ENCODE data around the gene MAK. TPM values are rescaled to one million over a fixed set of nuclear protein-coding genes. Genes with fewer than 3 reads are reported as not detected.

MAK gene
- total and polyA plus RNA-seq, 2 of the 13 experiments (the other 11 are each of a cell fraction or from before 2014, with no cell fraction given): 0.04 TPM; not detected in 1

GRCh38 chr6:10719296-10719963 lies 118.9 kb downstream of the MAK start:
- POLR2A ChIA-PET: interaction anchor here (0.7 to 6.6 kb wide), 10 partner anchors 9 to 241 kb away, joined by 3 to 332 read pairs (median 23); partner anchors contain the start of genes C6orf52, PAK1IP1 and TMEM14B
- H3K9me3 ChIP-seq (ENCODE audit: low read length): peaks cover 15% of the 10 kb centered on the region
- no peaks in the 10 kb centered on the region for H3K36me3 ChIP-seq (replicated peaks in 1 of 2; ENCODE audit: control insufficient read depth in 1 of 2, insufficient read depth in 2 of 2, low read length in 2 of 2)
- DNase-seq (ENCODE audit: low spot score) (peak; percentile 72), FAIRE-seq (no peak), ATAC-seq (no peak)
- in situ Hi-C loops (cut with HindIII; ENCODE audit: extremely low pct_ligation_motif_present, low pct_unique_long_range_greater_than_20kb): no loop called here
- WGBS (ENCODE audit: low lambda C conversion rate): 87% methylated on average over 8 of the region's 8 CpGs
- H2AFZ ChIP-seq (ENCODE audit: low read length): no peak overlapping the region
- no peaks in the 10 kb centered on the region for H4K20me1 ChIP-seq (ENCODE audit: insufficient read depth, low read length)
- peak overlapping the region; percentile 56 to 76 (median 70) for H3K4me3 ChIP-seq (replicated peaks in 1 of 3; ENCODE audit: insufficient read depth in 1 of 3, low read depth in 2 of 3, low read length in 3 of 3)
- H3K4me2 ChIP-seq (ENCODE audit: low read depth, low read length): peak overlapping the region; percentile 75
- CTCF ChIA-PET (ENCODE audit: low intra/inter-chr PET ratio, low total read pairs): no interaction called here
- H3K79me2 ChIP-seq (ENCODE audit: insufficient read depth, low read length): peaks cover 13% of the 10 kb centered on the region
- peak overlapping the region; percentile 83 for H3K9ac ChIP-seq (ENCODE audit: insufficient read depth, low read depth, low read length)
- no peaks in the 10 kb centered on the region for H3K27me3 ChIP-seq (ENCODE audit: control insufficient read depth in 1 of 2, insufficient read depth in 2 of 2, low read length in 2 of 2)
- H3K27ac ChIP-seq (ENCODE audit: extremely low read length, insufficient read depth, low read length): peak overlapping the region; percentile 95
- peaks cover 22% of the 10 kb centered on the region for H3K4me1 ChIP-seq (ENCODE audit: insufficient read depth, low read length)
- intact Hi-C loops (cut with micrococcal nuclease; ENCODE audit: unreplicated experiment): no loop called here
- TSS peak; percentile 65 for BruUV-seq (replicated peaks)
- 0 out of 2 replicates have a peak, but pooled peaks have one; percentile 4 for TF ChIP-seq ZSCAN21 (CRISPR knock-in tag; IDR thresholded peaks at IDR 0.05; ENCODE audit: borderline replicate concordance)
- TF ChIP-seq RCOR2 (CRISPR knock-in tag; IDR thresholded peaks at IDR 0.05): 0 out of 2 replicates have a peak, but pooled peaks have one; percentile 45
- TF ChIP-seq ZNF879 (CRISPR knock-in tag; IDR thresholded peaks at IDR 0.05): no peak
- peak; percentile 98 for TF ChIP-seq MAFK (conservative IDR thresholded peaks at IDR 0.05 in 1 of 2, IDR thresholded peaks at IDR 0.05 in 1 of 2; ENCODE audit: low read length in 2 of 2)
- TF ChIP-seq NCOA5 (CRISPR knock-in tag; IDR thresholded peaks at IDR 0.05): no peak
- TF ChIP-seq PAX8 (CRISPR knock-in tag; IDR thresholded peaks at IDR 0.05; ENCODE audit: borderline replicate concordance): 0 out of 2 replicates have a peak, but pooled peaks have one; percentile 68
- no peak for TF ChIP-seq ZNF143 (CRISPR knock-in tag; IDR thresholded peaks at IDR 0.05)
- TF ChIP-seq ZNF121 (CRISPR knock-in tag; IDR thresholded peaks at IDR 0.05): 0 out of 2 replicates have a peak, but pooled peaks have one; percentile 36
- TF ChIP-seq SRSF4 (IDR thresholded peaks at IDR 0.05; ENCODE audit: low read depth, low read length, poor library complexity, severe bottlenecking): no peak
- TF ChIP-seq ZNF75D (CRISPR knock-in tag; IDR thresholded peaks at IDR 0.05; ENCODE audit: borderline replicate concordance): no peak
- TF ChIP-seq RFXANK (CRISPR knock-in tag; IDR thresholded peaks at IDR 0.05): no peak
- TF ChIP-seq, protein P1, sequence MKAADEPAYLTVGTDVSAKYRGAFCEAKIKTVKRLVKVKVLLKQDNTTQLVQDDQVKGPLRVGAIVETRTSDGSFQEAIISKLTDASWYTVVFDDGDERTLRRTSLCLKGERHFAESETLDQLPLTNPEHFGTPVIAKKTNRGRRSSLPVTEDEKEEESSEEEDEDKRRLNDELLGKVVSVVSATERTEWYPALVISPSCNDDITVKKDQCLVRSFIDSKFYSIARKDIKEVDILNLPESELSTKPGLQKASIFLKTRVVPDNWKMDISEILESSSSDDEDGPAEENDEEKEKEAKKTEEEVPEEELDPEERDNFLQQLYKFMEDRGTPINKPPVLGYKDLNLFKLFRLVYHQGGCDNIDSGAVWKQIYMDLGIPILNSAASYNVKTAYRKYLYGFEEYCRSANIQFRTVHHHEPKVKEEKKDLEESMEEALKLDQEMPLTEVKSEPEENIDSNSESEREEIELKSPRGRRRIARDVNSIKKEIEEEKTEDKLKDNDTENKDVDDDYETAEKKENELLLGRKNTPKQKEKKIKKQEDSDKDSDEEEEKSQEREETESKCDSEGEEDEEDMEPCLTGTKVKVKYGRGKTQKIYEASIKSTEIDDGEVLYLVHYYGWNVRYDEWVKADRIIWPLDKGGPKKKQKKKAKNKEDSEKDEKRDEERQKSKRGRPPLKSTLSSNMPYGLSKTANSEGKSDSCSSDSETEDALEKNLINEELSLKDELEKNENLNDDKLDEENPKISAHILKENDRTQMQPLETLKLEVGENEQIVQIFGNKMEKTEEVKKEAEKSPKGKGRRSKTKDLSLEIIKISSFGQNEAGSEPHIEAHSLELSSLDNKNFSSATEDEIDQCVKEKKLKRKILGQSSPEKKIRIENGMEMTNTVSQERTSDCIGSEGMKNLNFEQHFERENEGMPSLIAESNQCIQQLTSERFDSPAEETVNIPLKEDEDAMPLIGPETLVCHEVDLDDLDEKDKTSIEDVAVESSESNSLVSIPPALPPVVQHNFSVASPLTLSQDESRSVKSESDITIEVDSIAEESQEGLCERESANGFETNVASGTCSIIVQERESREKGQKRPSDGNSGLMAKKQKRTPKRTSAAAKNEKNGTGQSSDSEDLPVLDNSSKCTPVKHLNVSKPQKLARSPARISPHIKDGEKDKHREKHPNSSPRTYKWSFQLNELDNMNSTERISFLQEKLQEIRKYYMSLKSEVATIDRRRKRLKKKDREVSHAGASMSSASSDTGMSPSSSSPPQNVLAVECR (CRISPR knock-in tag; IDR thresholded peaks at IDR 0.05; ENCODE audit: borderline replicate concordance): no peak
- peak; percentile 97 for TF ChIP-seq NFYB (CRISPR knock-in tag; IDR thresholded peaks at IDR 0.05)
- TF ChIP-seq ZNF766 (CRISPR knock-in tag; IDR thresholded peaks at IDR 0.05; ENCODE audit: borderline replicate concordance): no peak
- TF ChIP-seq, protein P2, sequence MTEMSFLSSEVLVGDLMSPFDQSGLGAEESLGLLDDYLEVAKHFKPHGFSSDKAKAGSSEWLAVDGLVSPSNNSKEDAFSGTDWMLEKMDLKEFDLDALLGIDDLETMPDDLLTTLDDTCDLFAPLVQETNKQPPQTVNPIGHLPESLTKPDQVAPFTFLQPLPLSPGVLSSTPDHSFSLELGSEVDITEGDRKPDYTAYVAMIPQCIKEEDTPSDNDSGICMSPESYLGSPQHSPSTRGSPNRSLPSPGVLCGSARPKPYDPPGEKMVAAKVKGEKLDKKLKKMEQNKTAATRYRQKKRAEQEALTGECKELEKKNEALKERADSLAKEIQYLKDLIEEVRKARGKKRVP (CRISPR knock-in tag; IDR thresholded peaks at IDR 0.05): no peak
- TF ChIP-seq POGZ (CRISPR knock-in tag; IDR thresholded peaks at IDR 0.05): peak; percentile 87
- 0 out of 2 replicates have a peak, but pooled peaks have one; percentile 10 for TF ChIP-seq ZNF460 (CRISPR knock-in tag; IDR thresholded peaks at IDR 0.05; ENCODE audit: borderline replicate concordance)
- TF ChIP-seq ZNF569 (CRISPR knock-in tag; IDR thresholded peaks at IDR 0.05; ENCODE audit: borderline replicate concordance): no peak
